OCI-LY7 (cell line): ENCODE results near the gene SNX9. TPM values are rescaled to one million over a fixed set of nuclear protein-coding genes. Genes with fewer than 3 reads are reported as not detected.
A peak's percentile ranks its signal among the peaks of the same experiment; 100 is the strongest.
"Not testable (repeated sequence)": the region's sequence is repeated elsewhere in the genome, so short reads cannot be mapped to it uniquely, and the experiment has no call there.

Source experiments
- BruUV-seq: library from RNA; stranded (reverse); fragments of 400-500 nt; replicated peaks from 2 replicates; lab custom pipeline; 2021; lab: Mats Ljungman, UMichigan
- CTCF ChIA-PET: fragments of 300-600 bp; sonication (Branson Sonifier 250); formaldehyde crosslinking; loops from one replicate; lab custom pipeline; 2022; ENCODE audit warnings: antibody characterized with exemption; ENCODE audit not compliant: unreplicated experiment; lab: Charles Lee
- POLR2A ChIA-PET: fragments of 300-600 bp; sonication (Branson Sonifier 250); formaldehyde crosslinking; loops from one replicate; lab custom pipeline; 2022; ENCODE audit warnings: antibody characterized with exemption; lab: Charles Lee
- DNase-seq: peaks from one replicate; pipeline ENCODE4 v3.0.0-alpha.2; 2015; ENCODE audit warnings: low spot score
- H2AFZ ChIP-seq: fragments of 200-600 bp; sonication (generic), shearing (Covaris generic); 2 replicates; pipeline ENCODE4 v1.6.1; 2014; ENCODE audit warnings: mild to moderate bottlenecking, antibody characterized with exemption, low read length, moderate library complexity
- H3K27ac ChIP-seq: fragments of 200-600 bp; sonication (generic); 2 replicates; pipeline ENCODE4 v1.5.1; 2014; ENCODE audit warnings: mixed run types, low read depth, mild to moderate bottlenecking, moderate library complexity, low read length, inconsistent platforms; ENCODE audit not compliant: poor library complexity, severe bottlenecking
- H3K36me3 ChIP-seq: fragments of 200-600 bp; sonication (generic); 2 replicates; pipeline ENCODE4 v1.6.1; 2014; ENCODE audit warnings: mild to moderate bottlenecking, antibody characterized with exemption, low read length, moderate library complexity, mixed read lengths; ENCODE audit not compliant: insufficient read depth
- H3K4me1 ChIP-seq: fragments of 200-600 bp; sonication (generic); 2 replicates; pipeline ENCODE4 v1.5.1; 2014; ENCODE audit warnings: mild to moderate bottlenecking, low read length; ENCODE audit not compliant: insufficient read depth, poor library complexity, severe bottlenecking
- H3K4me2 ChIP-seq: fragments of 200-600 bp; sonication (generic); 2 replicates; pipeline ENCODE4 v1.6.1; 2014; ENCODE audit warnings: mild to moderate bottlenecking, low read length
- H3K4me3 ChIP-seq: fragments of 200-600 bp; sonication (generic); 2 replicates; pipeline ENCODE4 v1.5.1; 2014; ENCODE audit warnings: mild to moderate bottlenecking, low read depth, low read length; ENCODE audit not compliant: poor library complexity, severe bottlenecking
- H3K79me2 ChIP-seq: fragments of 200-600 bp; sonication (generic); 2 replicates; pipeline ENCODE4 v1.6.1; 2016; ENCODE audit warnings: low read depth, mild to moderate bottlenecking, low read length, moderate library complexity, mixed read lengths; ENCODE audit not compliant: insufficient read depth
- H3K9me2 ChIP-seq: fragments of 200-600 bp; sonication (generic); 2 replicates; pipeline ENCODE4 v1.6.1; 2016; ENCODE audit warnings: mild to moderate bottlenecking, low read length, mixed read lengths; ENCODE audit not compliant: insufficient read depth
- H3K9me3 ChIP-seq: fragments of 200-600 bp; sonication (generic); 2 replicates; pipeline ENCODE4 v1.6.1; 2014; ENCODE audit warnings: mild to moderate bottlenecking, mixed run types, low read length, mixed read lengths
- H4K20me1 ChIP-seq: fragments of 200-600 bp; sonication (generic); 2 replicates; pipeline ENCODE4 v1.6.1; 2014; ENCODE audit warnings: mild to moderate bottlenecking, antibody characterized with exemption, low read length, moderate library complexity, mixed read lengths; ENCODE audit not compliant: insufficient read depth
- CTCF ChIP-seq: fragments of 200-600 bp; sonication (generic); conservative IDR thresholded peaks from 2 replicates; pipeline ENCODE4 v1.5.1; 2014; ENCODE audit warnings: mild to moderate bottlenecking, antibody characterized with exemption, low read length, moderate library complexity, mixed read lengths
- EZH2phosphoT487 ChIP-seq: fragments of 200-600 bp; sonication (generic); IDR thresholded peaks from 2 replicates; pipeline ENCODE4 v1.6.1; 2018; ENCODE audit warnings: low read depth, borderline replicate concordance, mild to moderate bottlenecking, mixed run types, antibody characterized with exemption, low read length, moderate library complexity, mixed read lengths
- intact Hi-C: fragments of 100-400 bp; cut with micrococcal nuclease; formaldehyde crosslinking; loops from one replicate; pipeline ENCODE4 v1.10.0; 2022; ENCODE audit not compliant: unreplicated experiment
- total RNA-seq, 2 experiments: library from RNA; depleted of rRNA in 1 of 2; stranded (reverse); fragments of >200 nt in 1 of 2; shearing (Covaris generic) in 1 of 2; gene quantifications; 2 replicates each; pipeline ENCODE4 v1.2.3, GENCODE V29; 2014 to 2022

SNX9 gene
- total RNA-seq, 2 experiments from 2014 or later: not detected

GRCh38 chr6:157896932-157897331, 73.9 kb downstream of the SNX9 start:
- POLR2A ChIA-PET: no interaction called here
- CTCF ChIA-PET: no interaction called here
- Histone ChIP-seq H3K36me3 (no peaks in the 10 kb centered on the region), H4K20me1 (no peaks in the 10 kb centered on the region), H3K4me2 (no peak overlapping the region), H3K79me2 (no peaks in the 10 kb centered on the region), H3K9me2 (no peaks in the 10 kb centered on the region), H3K9me3 (no peaks in the 10 kb centered on the region), H3K27ac (no peak overlapping the region), H3K4me1 (no peaks in the 10 kb centered on the region), H3K4me3 (no peak overlapping the region), H2AFZ (no peak overlapping the region)
- no TSS peak for BruUV-seq
- TF ChIP-seq EZH2phosphoT487 (no peak), CTCF (no peak)
- no peak for DNase-seq
- intact Hi-C loops: no loop called here

- H3K4me3 ChIP-seq: no peak overlapping the region
- no peaks in the 10 kb centered on the region for H3K36me3 ChIP-seq
- no peaks in the 10 kb centered on the region for H3K4me1 ChIP-seq
- intact Hi-C loops: no loop called here
- no peak overlapping the region for H3K27ac ChIP-seq
- H3K79me2 ChIP-seq: no peaks in the 10 kb centered on the region
- ChIA-PET CTCF (no interaction called here), POLR2A (no interaction called here)
- H2AFZ ChIP-seq: no peak overlapping the region
- H3K9me3 ChIP-seq: no peaks in the 10 kb centered on the region
- H3K4me2 ChIP-seq: no peak overlapping the region
- TF ChIP-seq CTCF: peak; percentile 54
- TF ChIP-seq EZH2phosphoT487: no peak
- H4K20me1 ChIP-seq: no peaks in the 10 kb centered on the region
- peak; percentile 25 for DNase-seq
- no TSS peak for BruUV-seq
- no peaks in the 10 kb centered on the region for H3K9me2 ChIP-seq
These were observed 75.1 kb downstream of the SNX9 start for GRCh38 chr6:157898169-157898568.

- no peaks in the 10 kb centered on the region for H3K4me1 ChIP-seq
- H3K4me3 ChIP-seq: no peak overlapping the region
- no peaks in the 10 kb centered on the region for H3K9me3 ChIP-seq
- H2AFZ ChIP-seq: no peak overlapping the region
- H3K9me2 ChIP-seq: no peaks in the 10 kb centered on the region
- TF ChIP-seq CTCF: no peak
- no peak for TF ChIP-seq EZH2phosphoT487
- ChIA-PET CTCF (no interaction called here), POLR2A (no interaction called here)
- intact Hi-C loops: no loop called here
- H3K79me2 ChIP-seq: no peaks in the 10 kb centered on the region
- no peak overlapping the region for H3K27ac ChIP-seq
- H3K36me3 ChIP-seq: no peaks in the 10 kb centered on the region
- no TSS peak for BruUV-seq
- H4K20me1 ChIP-seq: no peaks in the 10 kb centered on the region
- no peak overlapping the region for H3K4me2 ChIP-seq
- no peak for DNase-seq
These were observed 75.6 kb downstream of the SNX9 start for GRCh38 chr6:157898640-157899039.

GRCh38 chr6:157900262-157900661, 77.2 kb downstream of the SNX9 start:
- CTCF ChIA-PET, H3K27ac ChIP-seq, H4K20me1 ChIP-seq, H3K9me3 ChIP-seq, H3K36me3 ChIP-seq, H3K79me2 ChIP-seq, H3K4me2 ChIP-seq, BruUV-seq, H3K9me2 ChIP-seq, H3K4me3 ChIP-seq, H2AFZ ChIP-seq, POLR2A ChIA-PET, intact Hi-C loops, H3K4me1 ChIP-seq, DNase-seq: not testable (repeated sequence)

GRCh38 chr6:157900751-157901150, 77.7 kb downstream of the SNX9 start:
- CTCF ChIA-PET, H4K20me1 ChIP-seq, H2AFZ ChIP-seq, H3K27ac ChIP-seq, DNase-seq, H3K4me3 ChIP-seq, H3K36me3 ChIP-seq, H3K4me1 ChIP-seq, intact Hi-C loops, H3K4me2 ChIP-seq, H3K79me2 ChIP-seq, BruUV-seq, POLR2A ChIA-PET, H3K9me3 ChIP-seq, H3K9me2 ChIP-seq: not testable (repeated sequence)
